Transverse colon (tissue), 3 donors: ENCODE measurements around the gene MXI1.

Experiments used
- EP300 ChIP-seq: sonication (generic); formaldehyde crosslinking; IDR thresholded peaks from one replicate; pipeline ENCODE4 v1.6.1; 2017; ENCODE audit warnings: antibody characterized with exemption, low read depth
- POLR2AphosphoS5 ChIP-seq, 3 donors: sonication (generic); formaldehyde crosslinking; IDR thresholded peaks; one replicate each; pipeline ENCODE4 v1.6.1; 2016; ENCODE audit warnings: antibody characterized with exemption in 3 of 3

GRCh38 chr10:110241841-110242240 is 34.4 kb downstream of the MXI1 start:
- TF ChIP-seq EP300 (no peak), POLR2AphosphoS5 (IDR thresholded peaks at IDR 0.05) (no peak)
